ENCODE results near the gene COX7A2.

COX7A2 gene

GRCh38 chr6:75219263-75219662 lies 24.3 kb downstream of the COX7A2 start:
- DNase-seq: no peak

GRCh38 chr6:75217193-75217592 lies 26.4 kb downstream of the COX7A2 start:
- DNase-seq: no peak

GRCh38 chr6:75215291-75215690 lies 28.3 kb downstream of the COX7A2 start:
- DNase-seq: no peak

- no peak for DNase-seq
Observed at GRCh38 chr6:75213732-75214131, 29.9 kb downstream of the COX7A2 start.

- no peak for DNase-seq
Observed at GRCh38 chr6:75213112-75213511, 30.5 kb downstream of the COX7A2 start.

- DNase-seq: no peak
Observed at GRCh38 chr6:75211920-75212590, 31.5 kb downstream of the COX7A2 start.

- peak in 1 of 2 donors; percentile 30 for DNase-seq
Observed at GRCh38 chr6:75210885-75211739, 32.5 kb downstream of the COX7A2 start.

GRCh38 chr6:75209184-75209723 lies 34.3 kb downstream of the COX7A2 start:
- no peak for DNase-seq

GRCh38 chr6:75208298-75209183 lies 35.1 kb downstream of the COX7A2 start:
- peak; percentile 55 to 57 for DNase-seq

- no peak for DNase-seq
Observed at GRCh38 chr6:75206576-75207342, 36.8 kb downstream of the COX7A2 start.

GRCh38 chr6:75205776-75206575 lies 37.6 kb downstream of the COX7A2 start, which contains the start of gene COL12A1:
COL12A1 (minus strand) TSS chr6:75206053; CDS start chr6:75202792, 3,261 bp downstream.
- no peak for DNase-seq

- no peak for DNase-seq
Observed at GRCh38 chr6:75204959-75205775, 38.4 kb downstream of the COX7A2 start.

GRCh38 chr6:75204217-75204958 lies 39.2 kb downstream of the COX7A2 start:
- DNase-seq: no peak

GRCh38 chr6:75203721-75204120 lies 39.9 kb downstream of the COX7A2 start:
- DNase-seq: no peak

- DNase-seq: no peak
Observed at GRCh38 chr6:75202676-75203131, 40.9 kb downstream of the COX7A2 start.

- DNase-seq: no peak
Observed at GRCh38 chr6:75201901-75202672, 41.5 kb downstream of the COX7A2 start.

GRCh38 chr6:75201021-75201420 lies 42.6 kb downstream of the COX7A2 start:
- DNase-seq: no peak

GRCh38 chr6:75199889-75200288 lies 43.7 kb downstream of the COX7A2 start:
- DNase-seq: no peak

All from bone marrow (tissue), 2 donors.